GM19025 (cell line): ENCODE data around the gene DAB2IP.

Experiments used
- ATAC-seq: cut with Tn5 transposase; IDR thresholded peaks from one replicate; pipeline ENCODE4 v1.9.1; 2021; ENCODE audit warnings: mild to moderate bottlenecking, low read depth, moderate library complexity; ENCODE audit not compliant: unreplicated experiment

DAB2IP gene

GRCh38 chr9:121717141-121717991, 65.9 kb downstream of the DAB2IP start:
- no peak for ATAC-seq

GRCh38 chr9:121718084-121718483, 66.7 kb downstream of the DAB2IP start:
- no peak for ATAC-seq

GRCh38 chr9:121718501-121718900, 67.1 kb downstream of the DAB2IP start:
- ATAC-seq, result no peak

GRCh38 chr9:121720311-121721057, 69.0 kb downstream of the DAB2IP start:
- ATAC-seq, result no peak

- no peak for ATAC-seq
Measured at GRCh38 chr9:121721058-121721350, 69.6 kb downstream of the DAB2IP start.

- no peak for ATAC-seq
Measured at GRCh38 chr9:121721770-121722169, 70.3 kb downstream of the DAB2IP start.

GRCh38 chr9:121725008-121725775, 73.8 kb downstream of the DAB2IP start:
- no peak for ATAC-seq

- ATAC-seq, result no peak
Measured at GRCh38 chr9:121727295-121728020, 76.0 kb downstream of the DAB2IP start.

- no peak for ATAC-seq
Measured at GRCh38 chr9:121728916-121729315, 77.5 kb downstream of the DAB2IP start.

- ATAC-seq, result no peak
Measured at GRCh38 chr9:121729769-121730562, 78.5 kb downstream of the DAB2IP start.

GRCh38 chr9:121731090-121731489, 79.7 kb downstream of the DAB2IP start:
- ATAC-seq, result no peak

GRCh38 chr9:121731919-121732318, 80.5 kb downstream of the DAB2IP start:
- ATAC-seq, result no peak

GRCh38 chr9:121732389-121732788, 81.0 kb downstream of the DAB2IP start:
- no peak for ATAC-seq

GRCh38 chr9:121732886-121733285, 81.5 kb downstream of the DAB2IP start:
- no peak for ATAC-seq

GRCh38 chr9:121734465-121734864, 83.0 kb downstream of the DAB2IP start:
- ATAC-seq, result no peak

- ATAC-seq, result no peak
Measured at GRCh38 chr9:121735065-121735792, 83.8 kb downstream of the DAB2IP start.

- no peak for ATAC-seq
Measured at GRCh38 chr9:121735793-121736770, 84.6 kb downstream of the DAB2IP start.

- ATAC-seq, result no peak
Measured at GRCh38 chr9:121736934-121737462, 85.6 kb downstream of the DAB2IP start.
